22Rv1 (cell line): ENCODE data around the gene CDC20.
A peak's percentile ranks its signal among the peaks of the same experiment; 100 is the strongest.

Experiments
- H3K27ac ChIP-seq: fragments of 450-650 bp; 2 replicates; pipeline ENCODE4 v1.5.1; 2017
- ZFX ChIP-seq: fragments of 450-650 bp; IDR thresholded peaks from 2 replicates; pipeline ENCODE4 v1.6.1; 2017; ENCODE audit warnings: antibody characterized with exemption, borderline replicate concordance
- TF ChIP-seq, protein P1 (sequence below): fragments of 450-650 bp; IDR thresholded peaks from 2 replicates; pipeline ENCODE4 v1.5.1; 2017; ENCODE audit warnings: mild to moderate bottlenecking

CDC20 gene

DNA sequence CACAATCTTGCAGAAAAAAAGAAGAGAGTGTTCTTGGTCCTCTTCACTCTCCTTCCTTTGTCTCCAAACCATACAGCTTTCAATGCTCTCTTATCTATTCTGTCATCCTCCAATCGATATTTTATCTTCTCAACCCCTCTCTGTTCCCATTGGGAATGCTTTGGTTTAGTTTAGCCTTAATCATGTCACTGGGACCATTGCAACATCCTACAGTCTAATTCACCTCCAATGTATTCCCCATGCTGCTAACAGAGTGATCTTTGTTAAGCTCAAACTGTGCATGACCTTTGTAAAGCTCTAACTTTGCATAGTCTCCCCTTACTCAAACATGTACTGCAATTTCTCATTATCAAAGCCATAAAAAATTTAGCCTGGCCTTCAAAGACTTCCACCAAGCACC is 18.2 kb upstream of the CDC20 start:
- no peak overlapping the region for H3K27ac ChIP-seq
- TF ChIP-seq, protein P1, sequence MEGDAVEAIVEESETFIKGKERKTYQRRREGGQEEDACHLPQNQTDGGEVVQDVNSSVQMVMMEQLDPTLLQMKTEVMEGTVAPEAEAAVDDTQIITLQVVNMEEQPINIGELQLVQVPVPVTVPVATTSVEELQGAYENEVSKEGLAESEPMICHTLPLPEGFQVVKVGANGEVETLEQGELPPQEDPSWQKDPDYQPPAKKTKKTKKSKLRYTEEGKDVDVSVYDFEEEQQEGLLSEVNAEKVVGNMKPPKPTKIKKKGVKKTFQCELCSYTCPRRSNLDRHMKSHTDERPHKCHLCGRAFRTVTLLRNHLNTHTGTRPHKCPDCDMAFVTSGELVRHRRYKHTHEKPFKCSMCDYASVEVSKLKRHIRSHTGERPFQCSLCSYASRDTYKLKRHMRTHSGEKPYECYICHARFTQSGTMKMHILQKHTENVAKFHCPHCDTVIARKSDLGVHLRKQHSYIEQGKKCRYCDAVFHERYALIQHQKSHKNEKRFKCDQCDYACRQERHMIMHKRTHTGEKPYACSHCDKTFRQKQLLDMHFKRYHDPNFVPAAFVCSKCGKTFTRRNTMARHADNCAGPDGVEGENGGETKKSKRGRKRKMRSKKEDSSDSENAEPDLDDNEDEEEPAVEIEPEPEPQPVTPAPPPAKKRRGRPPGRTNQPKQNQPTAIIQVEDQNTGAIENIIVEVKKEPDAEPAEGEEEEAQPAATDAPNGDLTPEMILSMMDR: no peak
- no peak for TF ChIP-seq ZFX

- H3K27ac ChIP-seq: no peak overlapping the region
- TF ChIP-seq, protein P1: no peak
- TF ChIP-seq ZFX: no peak
Measured at GRCh38 chr1:43344267-43344850, 14.4 kb upstream of the CDC20 start.

GRCh38 chr1:43345120-43345519 is 13.7 kb upstream of the CDC20 start:
- no peak overlapping the region for H3K27ac ChIP-seq
- no peak for TF ChIP-seq ZFX
- TF ChIP-seq, protein P1: no peak

GRCh38 chr1:43346636-43347035 is 12.1 kb upstream of the CDC20 start:
- H3K27ac ChIP-seq: no peak overlapping the region
- TF ChIP-seq, protein P1: no peak
- TF ChIP-seq ZFX: no peak

DNA sequence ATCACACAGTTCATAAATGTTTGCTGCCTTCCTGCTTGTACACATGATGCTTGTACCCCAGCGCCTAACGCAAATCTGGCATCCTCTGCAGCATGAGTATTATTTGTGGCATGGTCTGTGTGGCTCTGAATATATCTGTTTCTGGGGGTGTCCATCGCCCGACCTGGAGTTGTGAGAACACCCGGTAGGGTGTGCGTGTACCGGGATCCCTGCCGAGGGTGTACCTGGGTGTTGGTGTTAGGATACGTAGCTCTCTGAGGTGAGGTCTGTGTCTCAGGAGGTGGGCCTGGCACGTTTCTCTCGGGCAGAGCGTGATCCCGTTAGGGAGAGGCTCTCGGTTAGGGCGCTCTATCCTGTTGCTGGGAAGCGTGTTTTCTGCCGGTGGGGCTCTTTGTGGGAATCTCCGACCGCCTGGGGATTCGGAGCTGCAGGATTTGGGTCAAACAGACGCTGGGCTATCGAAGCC is 10.4 kb upstream of the CDC20 start:
- peak overlapping the region; percentile 94 for H3K27ac ChIP-seq
- TF ChIP-seq, protein P1: no peak
- no peak for TF ChIP-seq ZFX

- peak overlapping the region; percentile 94 for H3K27ac ChIP-seq
Measured at GRCh38 chr1:43348809-43349593, 9.8 kb upstream of the CDC20 start.

More at GRCh38 chr1:43348809-43349593, 9.8 kb upstream of the CDC20 start:
- no peak for TF ChIP-seq ZFX
- TF ChIP-seq, protein P1: no peak
